ENCODE measurements around the gene ARHGEF17. TPM values are rescaled to one million over a fixed set of nuclear protein-coding genes. Genes with fewer than 3 reads are reported as not detected.
A peak's percentile ranks its signal among the peaks of the same experiment; 100 is the strongest.

The ARHGEF17 gene
- total and polyA plus RNA-seq, 2 experiments from 2014 or later = 15.3 to 23.5 TPM

- Histone ChIP-seq H3K4me2 (ENCODE audit: unreplicated experiment) (no peak overlapping the region), H3K27ac (no peak overlapping the region), H4K20me1 (ENCODE audit: insufficient read depth) (no peaks in the 10 kb centered on the region), H3K4me1 (ENCODE audit: insufficient read depth) (peaks cover 17% of the 10 kb centered on the region; the same call in 1 of the 2 replicates), H2AFZ (no peak overlapping the region), H3K9me3 (ENCODE audit: low read depth) (no peaks in the 10 kb centered on the region), H3K36me3 (ENCODE audit: low read depth) (peaks cover 6% of the 10 kb centered on the region; the same call in 1 of the 2 replicates), H3K4me3 (no peak overlapping the region), H3K79me2 (ENCODE audit: insufficient read depth) (no peaks in the 10 kb centered on the region), H3F3A (ENCODE audit: insufficient read depth) (peaks cover 8% of the 10 kb centered on the region; the same call in 1 of the 2 replicates), H3K27me3 (replicated peaks; ENCODE audit: insufficient read depth) (no peaks in the 10 kb centered on the region), H3K9me2 (ENCODE audit: insufficient read depth) (no peaks in the 10 kb centered on the region), H3K9ac (no peak overlapping the region)
- no peak for TF ChIP-seq EZH2 (IDR thresholded peaks at IDR 0.05; ENCODE audit: insufficient read depth, poor library complexity, severe bottlenecking)
- TF ChIP-seq EZH2phosphoT487 (IDR thresholded peaks at IDR 0.05; ENCODE audit: insufficient read depth, low read depth) = no peak
- DNase-seq = no peak
- in situ Hi-C loops (cut with MboI) = no loop called here
- 92 to 94% methylated on average over 5 of the region's 5 CpGs for WGBS, 2 experiments (ENCODE audit: low coverage in 1 of 2, low lambda C conversion rate in 2 of 2, missing lambda C conversion rate in 2 of 2)
These were observed 98.5 kb downstream of the ARHGEF17 start for GRCh38 chr11:73406619-73407018.

GRCh38 chr11:73409431-73409830, 101.4 kb downstream of the ARHGEF17 start:
- in situ Hi-C loops (cut with MboI) = no loop called here
- no peak for TF ChIP-seq EZH2phosphoT487 (IDR thresholded peaks at IDR 0.05; ENCODE audit: insufficient read depth, low read depth)
- TF ChIP-seq EZH2 (IDR thresholded peaks at IDR 0.05; ENCODE audit: insufficient read depth, poor library complexity, severe bottlenecking) = no peak
- peaks cover 15% of the 10 kb centered on the region for H3F3A ChIP-seq (ENCODE audit: insufficient read depth)
- no peaks in the 10 kb centered on the region for H3K79me2 ChIP-seq (ENCODE audit: insufficient read depth)
- no peak overlapping the region for H3K4me3 ChIP-seq
- H3K36me3 ChIP-seq (ENCODE audit: low read depth) = peaks cover 6% of the 10 kb centered on the region; the same call in 1 of the 2 replicates
- no peak for DNase-seq
- no peak overlapping the region for H3K4me2 ChIP-seq (ENCODE audit: unreplicated experiment)
- no peaks in the 10 kb centered on the region for H3K9me2 ChIP-seq (ENCODE audit: insufficient read depth)
- H3K4me1 ChIP-seq (ENCODE audit: insufficient read depth) = peaks cover 23% of the 10 kb centered on the region
- H3K9me3 ChIP-seq (ENCODE audit: low read depth) = no peaks in the 10 kb centered on the region
- H4K20me1 ChIP-seq (ENCODE audit: insufficient read depth) = no peaks in the 10 kb centered on the region; the same call in 1 of the 2 replicates
- H3K27ac ChIP-seq = no peak overlapping the region
- 94 to 96% methylated on average over 8 of the region's 8 CpGs for WGBS, 2 experiments (ENCODE audit: low coverage in 1 of 2, low lambda C conversion rate in 2 of 2, missing lambda C conversion rate in 2 of 2)
- H3K9ac ChIP-seq = no peak overlapping the region
- H2AFZ ChIP-seq = no peak overlapping the region
- H3K27me3 ChIP-seq (replicated peaks; ENCODE audit: insufficient read depth) = no peaks in the 10 kb centered on the region

DNA sequence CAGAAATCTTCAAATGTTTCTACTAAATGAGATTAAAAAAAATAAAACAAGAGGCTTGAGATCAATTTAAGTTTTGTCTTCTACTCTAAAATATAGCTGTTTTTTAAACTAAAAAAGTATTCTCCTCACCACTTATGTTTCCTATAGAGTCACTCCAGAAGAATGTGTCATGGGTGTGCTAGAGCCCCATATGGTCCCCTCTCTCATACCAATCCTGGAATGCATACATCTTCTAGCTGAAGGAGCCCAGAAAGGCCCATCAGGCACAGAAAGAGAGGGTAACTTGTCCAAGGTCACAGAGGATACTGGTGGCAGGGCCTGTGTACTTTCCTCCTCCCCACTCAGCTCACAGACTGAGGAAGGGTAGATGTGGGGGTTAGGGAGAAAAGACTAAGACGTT, 102.6 kb downstream of the ARHGEF17 start:
- in situ Hi-C loops (cut with MboI) = no loop called here

DNA sequence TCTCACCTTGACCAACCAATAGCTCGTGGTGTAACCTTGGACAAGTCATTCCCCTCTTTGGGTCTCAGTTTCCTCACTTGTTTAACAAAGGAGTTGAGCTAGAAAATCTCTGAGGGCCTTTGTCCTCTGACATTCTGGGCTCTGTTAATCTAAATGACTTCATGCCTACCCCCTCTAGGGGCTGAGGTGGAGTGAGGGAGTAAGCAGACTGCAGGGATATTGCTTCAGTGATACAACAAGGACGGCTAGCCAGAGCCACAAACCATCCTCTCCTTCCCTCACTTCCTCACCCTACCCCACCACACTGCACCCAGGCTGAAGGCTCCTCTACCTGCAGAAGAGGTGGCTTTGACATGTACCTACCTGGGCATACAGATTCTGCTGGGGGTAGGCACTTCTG, 103.0 kb downstream of the ARHGEF17 start:
- no peak for TF ChIP-seq EZH2phosphoT487 (IDR thresholded peaks at IDR 0.05; ENCODE audit: insufficient read depth, low read depth)
- Histone ChIP-seq H3F3A (ENCODE audit: insufficient read depth) (peaks cover 29% of the 10 kb centered on the region), H2AFZ (no peak overlapping the region), H3K4me3 (no peak overlapping the region), H3K9me3 (ENCODE audit: low read depth) (no peaks in the 10 kb centered on the region), H3K36me3 (ENCODE audit: low read depth) (peaks cover 6% of the 10 kb centered on the region; the same call in 1 of the 2 replicates), H3K4me1 (ENCODE audit: insufficient read depth) (peaks cover 37% of the 10 kb centered on the region), H3K4me2 (ENCODE audit: unreplicated experiment) (peak overlapping the region; percentile 30), H3K9me2 (ENCODE audit: insufficient read depth) (no peaks in the 10 kb centered on the region), H3K79me2 (ENCODE audit: insufficient read depth) (no peaks in the 10 kb centered on the region), H3K27ac (no peak overlapping the region), H3K27me3 (replicated peaks; ENCODE audit: insufficient read depth) (no peaks in the 10 kb centered on the region), H3K9ac (no peak overlapping the region), H4K20me1 (ENCODE audit: insufficient read depth) (no peaks in the 10 kb centered on the region; the same call in 1 of the 2 replicates)
- in situ Hi-C loops (cut with MboI) = no loop called here
- 84 to 91% methylated on average over 2 of the region's 2 CpGs for WGBS, 2 experiments (ENCODE audit: low coverage in 1 of 2, low lambda C conversion rate in 2 of 2, missing lambda C conversion rate in 2 of 2)
- no peak for DNase-seq

More for the DNA sequence above, 102.6 kb downstream of the ARHGEF17 start:
- H3K4me2 ChIP-seq (ENCODE audit: unreplicated experiment) = peak overlapping the region; percentile 30
- H3K79me2 ChIP-seq (ENCODE audit: insufficient read depth) = no peaks in the 10 kb centered on the region
- H4K20me1 ChIP-seq (ENCODE audit: insufficient read depth) = no peaks in the 10 kb centered on the region; the same call in 1 of the 2 replicates
- H3K9me2 ChIP-seq (ENCODE audit: insufficient read depth) = no peaks in the 10 kb centered on the region
- 95 to 100% methylated on average over 1 of the region's 1 CpG for WGBS, 2 experiments (ENCODE audit: low coverage in 1 of 2, low lambda C conversion rate in 2 of 2, missing lambda C conversion rate in 2 of 2)
- no peak for DNase-seq
- no peak overlapping the region for H3K27ac ChIP-seq
- no peak overlapping the region for H2AFZ ChIP-seq
- TF ChIP-seq EZH2 (IDR thresholded peaks at IDR 0.05; ENCODE audit: insufficient read depth, poor library complexity, severe bottlenecking) (no peak), EZH2phosphoT487 (IDR thresholded peaks at IDR 0.05; ENCODE audit: insufficient read depth, low read depth) (no peak)
- H3K9me3 ChIP-seq (ENCODE audit: low read depth) = no peaks in the 10 kb centered on the region
- H3K4me3 ChIP-seq = no peak overlapping the region
- peaks cover 25% of the 10 kb centered on the region for H3F3A ChIP-seq (ENCODE audit: insufficient read depth)
- H3K27me3 ChIP-seq (replicated peaks; ENCODE audit: insufficient read depth) = no peaks in the 10 kb centered on the region
- H3K4me1 ChIP-seq (ENCODE audit: insufficient read depth) = peaks cover 33% of the 10 kb centered on the region
- H3K36me3 ChIP-seq (ENCODE audit: low read depth) = peaks cover 6% of the 10 kb centered on the region; the same call in 1 of the 2 replicates
- H3K9ac ChIP-seq = no peak overlapping the region

All from GM23248 (cell line).